ENCODE results near the gene KLK7. TPM values are rescaled to one million over a fixed set of nuclear protein-coding genes. Genes with fewer than 3 reads are reported as not detected.

Gene KLK7
- total and polyA plus RNA-seq, 12 donors: 0.04 TPM; not detected in 11

DNA sequence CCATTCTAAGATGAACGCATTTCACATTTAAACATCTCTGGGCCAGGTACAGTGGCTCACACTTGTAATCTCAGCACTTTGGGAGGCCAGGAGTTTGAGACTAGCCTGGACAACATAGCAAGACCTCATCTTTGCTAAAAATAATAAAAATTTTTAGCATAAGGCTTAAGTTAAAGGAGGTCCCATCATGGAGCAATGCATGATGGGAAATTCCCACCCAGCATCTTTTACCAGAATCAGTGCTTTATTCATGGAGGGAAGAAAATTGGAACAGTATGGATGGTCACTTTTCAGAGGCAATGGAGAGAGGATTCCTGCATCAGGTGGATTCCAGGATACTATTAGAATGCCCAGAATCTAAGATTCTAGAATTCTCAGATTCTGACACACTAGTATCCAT lies 21.5 kb upstream of the KLK7 start:
- no peaks in the 10 kb centered on the region for H3K36me3 ChIP-seq
- ATAC-seq: no peak
- H3K9me3 ChIP-seq: no peaks in the 10 kb centered on the region
- H3K27me3 ChIP-seq: peaks cover 6 to 82% (median 73%) of the 10 kb centered on the region in 7 donors
- no peak overlapping the region for H3K4me3 ChIP-seq
- intact Hi-C loops (cut with DNase I): loop anchor here in 1 of 10 donors (10.0 kb wide), 1 partner anchor 70 kb away; no protein-coding TSS in a partner anchor
- H3K4me1 ChIP-seq: no peaks in the 10 kb centered on the region
- DNase-seq: no peak
- WGBS, 2 donors: 91 to 92% methylated on average over 1 of the region's 1 CpG
- TF ChIP-seq, protein P1, sequence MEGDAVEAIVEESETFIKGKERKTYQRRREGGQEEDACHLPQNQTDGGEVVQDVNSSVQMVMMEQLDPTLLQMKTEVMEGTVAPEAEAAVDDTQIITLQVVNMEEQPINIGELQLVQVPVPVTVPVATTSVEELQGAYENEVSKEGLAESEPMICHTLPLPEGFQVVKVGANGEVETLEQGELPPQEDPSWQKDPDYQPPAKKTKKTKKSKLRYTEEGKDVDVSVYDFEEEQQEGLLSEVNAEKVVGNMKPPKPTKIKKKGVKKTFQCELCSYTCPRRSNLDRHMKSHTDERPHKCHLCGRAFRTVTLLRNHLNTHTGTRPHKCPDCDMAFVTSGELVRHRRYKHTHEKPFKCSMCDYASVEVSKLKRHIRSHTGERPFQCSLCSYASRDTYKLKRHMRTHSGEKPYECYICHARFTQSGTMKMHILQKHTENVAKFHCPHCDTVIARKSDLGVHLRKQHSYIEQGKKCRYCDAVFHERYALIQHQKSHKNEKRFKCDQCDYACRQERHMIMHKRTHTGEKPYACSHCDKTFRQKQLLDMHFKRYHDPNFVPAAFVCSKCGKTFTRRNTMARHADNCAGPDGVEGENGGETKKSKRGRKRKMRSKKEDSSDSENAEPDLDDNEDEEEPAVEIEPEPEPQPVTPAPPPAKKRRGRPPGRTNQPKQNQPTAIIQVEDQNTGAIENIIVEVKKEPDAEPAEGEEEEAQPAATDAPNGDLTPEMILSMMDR (IDR thresholded peaks at IDR 0.05): no peak
- no peak overlapping the region for H3K27ac ChIP-seq

DNA sequence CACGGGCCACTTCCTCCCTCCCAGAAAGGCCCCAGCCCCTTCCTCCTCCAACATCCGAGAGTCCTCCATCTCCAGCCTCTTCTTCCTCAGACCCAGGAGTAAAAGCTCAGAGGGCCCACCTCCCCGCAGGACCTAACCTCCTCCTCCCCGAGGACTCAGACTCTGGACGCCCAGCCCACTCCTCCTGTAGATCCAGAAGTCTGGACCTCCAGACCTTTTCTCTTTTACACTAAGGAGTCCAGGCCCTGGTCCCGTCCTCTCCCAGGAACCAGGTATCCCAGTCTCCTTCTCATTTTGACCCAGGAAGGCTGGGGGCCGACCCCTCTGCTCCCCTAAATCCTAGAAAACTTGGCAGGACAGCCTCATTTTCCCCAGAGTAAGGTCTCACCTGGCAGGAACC lies 19.6 kb upstream of the KLK7 start:
- Histone ChIP-seq H3K4me3 (no peak overlapping the region), H3K27me3 (peaks cover 6 to 83% (median 77%) of the 10 kb centered on the region in 7 donors), H3K36me3 (no peaks in the 10 kb centered on the region), H3K9me3 (no peaks in the 10 kb centered on the region), H3K27ac (no peak overlapping the region), H3K4me1 (no peaks in the 10 kb centered on the region)
- ATAC-seq (no peak), DNase-seq (no peak)
- intact Hi-C loops (cut with DNase I): loop anchor here in 1 of 10 donors (10.0 kb wide), 1 partner anchor 69 kb away; no protein-coding TSS in a partner anchor
- TF ChIP-seq, protein P1 (IDR thresholded peaks at IDR 0.05): no peak
- 73 to 77% methylated on average over 7 of the region's 7 CpGs for WGBS, 2 donors

DNA sequence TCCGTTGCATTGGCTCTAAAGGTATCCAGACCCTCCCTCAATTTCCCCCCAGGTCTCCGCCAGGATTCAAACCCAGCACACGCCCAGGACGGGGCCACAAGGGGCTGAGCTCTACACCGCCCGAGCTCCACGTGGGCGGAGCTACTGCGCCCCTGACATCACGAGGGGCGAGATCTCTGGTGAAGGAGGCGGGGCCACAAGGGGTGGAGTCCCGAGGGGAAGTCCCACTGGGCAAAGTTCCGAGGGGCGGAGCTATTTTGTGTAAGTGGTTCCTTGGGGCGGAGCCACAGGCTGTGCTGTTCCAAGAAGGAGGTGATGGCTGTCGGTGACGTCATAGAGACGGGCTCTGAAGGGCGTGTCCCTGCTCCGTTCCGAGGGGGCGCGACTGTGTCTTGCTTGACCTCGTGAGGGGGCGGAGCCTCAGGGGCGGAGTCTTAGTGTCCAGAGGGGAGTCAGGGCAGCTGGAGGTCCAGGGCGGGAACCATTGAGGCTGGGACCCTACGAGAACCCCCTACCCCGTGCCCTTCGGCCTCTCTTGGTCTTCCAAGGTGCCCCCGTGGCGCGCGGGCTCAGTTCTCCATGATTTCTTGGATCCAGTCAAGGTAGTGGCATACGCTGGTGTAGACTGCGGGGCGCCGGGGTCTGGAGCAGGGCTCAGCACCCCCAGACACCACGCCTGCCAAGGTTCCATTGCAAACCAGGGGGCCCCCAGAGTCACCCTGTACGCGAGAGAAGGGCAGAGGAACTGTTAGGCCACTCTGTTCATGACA lies 19.0 kb upstream of the KLK7 start:
- WGBS, 2 donors: 46 to 61% methylated on average over 42 of the region's 42 CpGs
- H3K4me3 ChIP-seq: no peak overlapping the region
- TF ChIP-seq, protein P1 (IDR thresholded peaks at IDR 0.05): no peak
- DNase-seq (no peak), ATAC-seq (no peak)
- no peak overlapping the region for H3K27ac ChIP-seq
- H3K4me1 ChIP-seq: no peaks in the 10 kb centered on the region
- H3K9me3 ChIP-seq: no peaks in the 10 kb centered on the region
- H3K27me3 ChIP-seq: peaks cover 6 to 83% (median 79%) of the 10 kb centered on the region in 7 donors
- H3K36me3 ChIP-seq: no peaks in the 10 kb centered on the region
- intact Hi-C loops (cut with DNase I): loop anchor here in 1 of 10 donors (10.0 kb wide), 1 partner anchor 68 kb away; no protein-coding TSS in a partner anchor

GRCh38 chr19:51002089-51002532 lies 18.4 kb upstream of the KLK7 start:
- TF ChIP-seq, protein P1 (IDR thresholded peaks at IDR 0.05): no peak
- no peak for DNase-seq
- intact Hi-C loops (cut with DNase I): loop anchor here in 1 of 10 donors (10.0 kb wide), 1 partner anchor 67 kb away; no protein-coding TSS in a partner anchor
- Histone ChIP-seq H3K9me3 (no peaks in the 10 kb centered on the region), H3K4me3 (no peak overlapping the region), H3K36me3 (no peaks in the 10 kb centered on the region), H3K27ac (no peak overlapping the region), H3K27me3 (peaks cover 6 to 87% (median 76%) of the 10 kb centered on the region in 7 donors), H3K4me1 (no peaks in the 10 kb centered on the region)
- no peak for ATAC-seq
- WGBS, 2 donors: 30 to 43% methylated on average over 12 of the region's 12 CpGs

Data from heart right ventricle (tissue), 16 donors.